ENCODE measurements around the gene AKAP7. TPM values are rescaled to one million over a fixed set of nuclear protein-coding genes. Genes with fewer than 3 reads are reported as not detected.

Gene AKAP7
- total RNA-seq, 4 donors from 2014 or later: 2.2 to 5.7 (median 3.1) TPM

GRCh38 chr6:131250122-131250521 is 114.9 kb downstream of the AKAP7 start:
- TF ChIP-seq CTCF (IDR thresholded peaks at IDR 0.05): no peak
- no peak for TF ChIP-seq POLR2A (IDR thresholded peaks at IDR 0.05)
- intact Hi-C loops (cut with DNase I; ENCODE audit: low total_unique reads): no loop called here
- DNase-seq (ENCODE audit: low spot score in 2 of 2): peak; percentile 29 to 85
- H3K4me3 ChIP-seq (ENCODE audit: low read depth, poor library complexity, severe bottlenecking): no peak overlapping the region
- WGBS, 2 donors: 5 to 15% methylated on average over 9 of the region's 9 CpGs

- no peak overlapping the region for H3K4me3 ChIP-seq (ENCODE audit: low read depth, poor library complexity, severe bottlenecking)
- TF ChIP-seq POLR2A (IDR thresholded peaks at IDR 0.05): no peak
- no peak for TF ChIP-seq CTCF (IDR thresholded peaks at IDR 0.05)
- intact Hi-C loops (cut with DNase I; ENCODE audit: low total_unique reads): no loop called here
- no peak for DNase-seq (ENCODE audit: low spot score in 2 of 2)
- WGBS, 2 donors: 63% methylated on average over 3 of the region's 3 CpGs
Measured at GRCh38 chr6:131250936-131251335, 115.7 kb downstream of the AKAP7 start.

- no peak overlapping the region for H3K4me3 ChIP-seq (ENCODE audit: low read depth, poor library complexity, severe bottlenecking)
- no peak for DNase-seq (ENCODE audit: low spot score in 2 of 2)
- 46 to 61% methylated on average over 3 of the region's 3 CpGs for WGBS, 2 donors
- TF ChIP-seq CTCF (IDR thresholded peaks at IDR 0.05) (no peak), POLR2A (IDR thresholded peaks at IDR 0.05) (no peak)
- intact Hi-C loops (cut with DNase I; ENCODE audit: low total_unique reads): no loop called here
Measured at GRCh38 chr6:131251590-131252199, 116.4 kb downstream of the AKAP7 start.

GRCh38 chr6:131255434-131255833 is 120.2 kb downstream of the AKAP7 start:
- intact Hi-C loops (cut with DNase I; ENCODE audit: low total_unique reads): no loop called here
- no peak overlapping the region for H3K4me3 ChIP-seq (ENCODE audit: low read depth, poor library complexity, severe bottlenecking)
- DNase-seq (ENCODE audit: low spot score in 2 of 2): no peak
- TF ChIP-seq CTCF (IDR thresholded peaks at IDR 0.05) (no peak), POLR2A (IDR thresholded peaks at IDR 0.05) (no peak)

GRCh38 chr6:131255911-131256310 is 120.6 kb downstream of the AKAP7 start:
- intact Hi-C loops (cut with DNase I; ENCODE audit: low total_unique reads): no loop called here
- TF ChIP-seq POLR2A (IDR thresholded peaks at IDR 0.05) (no peak), CTCF (IDR thresholded peaks at IDR 0.05) (no peak)
- no peak overlapping the region for H3K4me3 ChIP-seq (ENCODE audit: low read depth, poor library complexity, severe bottlenecking)
- 86 to 88% methylated on average over 2 of the region's 2 CpGs for WGBS, 2 donors
- DNase-seq (ENCODE audit: low spot score in 2 of 2): no peak

- intact Hi-C loops (cut with DNase I; ENCODE audit: low total_unique reads): no loop called here
- DNase-seq (ENCODE audit: low spot score in 2 of 2): no peak
- WGBS, 2 donors: 89 to 95% methylated on average over 2 of the region's 2 CpGs
- TF ChIP-seq POLR2A (IDR thresholded peaks at IDR 0.05): no peak
- no peak for TF ChIP-seq CTCF (IDR thresholded peaks at IDR 0.05)
- no peak overlapping the region for H3K4me3 ChIP-seq (ENCODE audit: low read depth, poor library complexity, severe bottlenecking)
Measured at GRCh38 chr6:131257104-131257503, 121.8 kb downstream of the AKAP7 start.

All from lower leg skin (tissue), 4 donors.